RCC 7860 (cell line): Measurements from ENCODE around the gene CBR3.

Experiments
- DNase-seq: peaks from one replicate; pipeline ENCODE4 v3.0.0-alpha.2; 2015; ENCODE audit warnings: low spot score
- FAIRE-seq: peaks from 2 replicates; lab custom pipeline; 2012; peaks lifted over from hg19 to GRCh38; lab: Jason Lieb, UNC

The CBR3 gene

GRCh38 chr21:36179145-36179544, 44.3 kb downstream of the CBR3 start:
- DNase-seq (no peak), FAIRE-seq (no peak)

- FAIRE-seq (no peak), DNase-seq (no peak)
Observed at GRCh38 chr21:36180963-36181362, 46.1 kb downstream of the CBR3 start.

GRCh38 chr21:36183144-36183795, 48.4 kb downstream of the CBR3 start:
- DNase-seq (no peak), FAIRE-seq (no peak)

- DNase-seq (no peak), FAIRE-seq (no peak)
Observed at GRCh38 chr21:36184545-36184944, 49.7 kb downstream of the CBR3 start.

- FAIRE-seq (no peak), DNase-seq (no peak)
Observed at GRCh38 chr21:36185523-36185922, 50.6 kb downstream of the CBR3 start.

- DNase-seq (no peak), FAIRE-seq (no peak)
Observed at GRCh38 chr21:36186081-36186480, 51.2 kb downstream of the CBR3 start.

GRCh38 chr21:36186506-36187399, 51.9 kb downstream of the CBR3 start:
- no peak for DNase-seq
- no peak for FAIRE-seq

- FAIRE-seq = no peak
- DNase-seq = no peak
Observed at GRCh38 chr21:36188081-36188681, 53.3 kb downstream of the CBR3 start.

- FAIRE-seq (no peak), DNase-seq (no peak)
Observed at GRCh38 chr21:36188937-36189336, 54.1 kb downstream of the CBR3 start.

GRCh38 chr21:36190736-36191135, 55.9 kb downstream of the CBR3 start:
- no peak for FAIRE-seq

GRCh38 chr21:36193200-36193599, 58.3 kb downstream of the CBR3 start:
- FAIRE-seq = peak; percentile 90

More at GRCh38 chr21:36190736-36191135, 55.9 kb downstream of the CBR3 start:
- DNase-seq = no peak

GRCh38 chr21:36194024-36194423, 59.1 kb downstream of the CBR3 start:
- FAIRE-seq (no peak), DNase-seq (no peak)

More at GRCh38 chr21:36193200-36193599, 58.3 kb downstream of the CBR3 start:
- DNase-seq = peak; percentile 93

- no peak for DNase-seq
- no peak for FAIRE-seq
Observed at GRCh38 chr21:36195613-36196012, 60.7 kb downstream of the CBR3 start.
